ENCODE measurements around the gene RBM33.

RBM33 gene

GRCh38 chr7:155746188-155746587 lies 101.7 kb downstream of the RBM33 start:
- no peak for DNase-seq (ENCODE audit: low spot score)
- no peak for TF ChIP-seq CTCF (IDR thresholded peaks at IDR 0.05; ENCODE audit: extremely low read depth, missing control alignments)

- no peak for TF ChIP-seq CTCF (IDR thresholded peaks at IDR 0.05; ENCODE audit: extremely low read depth, missing control alignments)
- no peak for DNase-seq (ENCODE audit: low spot score)
Observed at GRCh38 chr7:155747209-155747608, 102.7 kb downstream of the RBM33 start.

GRCh38 chr7:155749578-155749977 lies 105.1 kb downstream of the RBM33 start:
- no peak for TF ChIP-seq CTCF (IDR thresholded peaks at IDR 0.05; ENCODE audit: extremely low read depth, missing control alignments)
- DNase-seq (ENCODE audit: low spot score), result no peak

GRCh38 chr7:155750255-155751125 lies 106.0 kb downstream of the RBM33 start:
- no peak for TF ChIP-seq CTCF (IDR thresholded peaks at IDR 0.05; ENCODE audit: extremely low read depth, missing control alignments)
- DNase-seq (ENCODE audit: low spot score), result no peak

GRCh38 chr7:155751409-155751808 lies 106.9 kb downstream of the RBM33 start:
- DNase-seq (ENCODE audit: low spot score), result no peak
- no peak for TF ChIP-seq CTCF (IDR thresholded peaks at IDR 0.05; ENCODE audit: extremely low read depth, missing control alignments)

GRCh38 chr7:155752756-155753445 lies 108.4 kb downstream of the RBM33 start:
- no peak for TF ChIP-seq CTCF (IDR thresholded peaks at IDR 0.05; ENCODE audit: extremely low read depth, missing control alignments)
- DNase-seq (ENCODE audit: low spot score), result peak; percentile 39

GRCh38 chr7:155753446-155753965 lies 109.0 kb downstream of the RBM33 start:
- no peak for DNase-seq (ENCODE audit: low spot score)
- TF ChIP-seq CTCF (IDR thresholded peaks at IDR 0.05; ENCODE audit: extremely low read depth, missing control alignments), result no peak
